ENCODE results near the gene XCL2. TPM values are rescaled to one million over a fixed set of nuclear protein-coding genes. Genes with fewer than 3 reads are reported as not detected.

Gene XCL2
- total RNA-seq, 1 experiment from 2014 or later: not detected

DNA sequence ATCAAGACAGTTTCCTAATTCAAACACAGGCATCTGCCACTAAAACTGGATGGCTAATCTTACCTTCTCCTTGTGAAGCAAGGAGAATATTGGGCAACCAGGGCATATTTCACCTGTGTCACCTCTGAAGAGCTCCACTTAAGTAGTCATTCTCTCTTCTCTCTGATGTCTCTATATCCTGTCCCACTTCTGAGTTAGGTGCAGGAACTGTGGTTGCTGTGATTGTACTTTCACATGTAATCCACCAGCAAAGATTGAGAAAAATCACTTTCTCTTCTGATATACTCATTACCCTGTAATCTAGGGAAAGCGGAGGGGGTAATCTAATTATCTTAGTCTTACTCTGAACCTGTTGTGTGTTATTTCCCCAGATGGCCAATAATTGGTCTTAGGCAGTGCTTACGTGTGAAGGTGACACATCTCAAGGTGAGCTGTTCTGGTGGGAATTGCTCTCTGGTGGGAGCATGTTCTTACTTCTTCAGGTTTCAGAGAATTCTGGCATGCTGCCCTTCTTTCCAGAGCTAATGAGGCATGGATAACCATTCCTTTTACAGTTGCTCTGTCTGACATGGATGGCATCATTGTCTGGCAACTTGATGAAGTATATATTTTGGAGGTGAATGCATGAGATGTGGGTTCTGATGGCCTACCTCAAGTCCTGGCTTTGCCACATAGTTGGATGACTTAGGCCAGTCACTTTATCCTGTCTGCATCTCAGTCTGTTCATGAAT lies 12.0 kb downstream of the XCL2 start:
- Mint-ChIP-seq H3K4me1 (ENCODE audit: low read depth, unreplicated experiment) (no peaks in the 10 kb centered on the region), H3K27ac (ENCODE audit: unreplicated experiment) (no peak overlapping the region), H3K27me3 (ENCODE audit: unreplicated experiment) (no peaks in the 10 kb centered on the region), H3K4me3 (ENCODE audit: low read depth, unreplicated experiment) (no peak overlapping the region), H3K36me3 (ENCODE audit: insufficient read depth, unreplicated experiment) (no peaks in the 10 kb centered on the region), H3K9me3 (ENCODE audit: low read depth, unreplicated experiment) (no peaks in the 10 kb centered on the region)
- TF ChIP-seq, protein P1, sequence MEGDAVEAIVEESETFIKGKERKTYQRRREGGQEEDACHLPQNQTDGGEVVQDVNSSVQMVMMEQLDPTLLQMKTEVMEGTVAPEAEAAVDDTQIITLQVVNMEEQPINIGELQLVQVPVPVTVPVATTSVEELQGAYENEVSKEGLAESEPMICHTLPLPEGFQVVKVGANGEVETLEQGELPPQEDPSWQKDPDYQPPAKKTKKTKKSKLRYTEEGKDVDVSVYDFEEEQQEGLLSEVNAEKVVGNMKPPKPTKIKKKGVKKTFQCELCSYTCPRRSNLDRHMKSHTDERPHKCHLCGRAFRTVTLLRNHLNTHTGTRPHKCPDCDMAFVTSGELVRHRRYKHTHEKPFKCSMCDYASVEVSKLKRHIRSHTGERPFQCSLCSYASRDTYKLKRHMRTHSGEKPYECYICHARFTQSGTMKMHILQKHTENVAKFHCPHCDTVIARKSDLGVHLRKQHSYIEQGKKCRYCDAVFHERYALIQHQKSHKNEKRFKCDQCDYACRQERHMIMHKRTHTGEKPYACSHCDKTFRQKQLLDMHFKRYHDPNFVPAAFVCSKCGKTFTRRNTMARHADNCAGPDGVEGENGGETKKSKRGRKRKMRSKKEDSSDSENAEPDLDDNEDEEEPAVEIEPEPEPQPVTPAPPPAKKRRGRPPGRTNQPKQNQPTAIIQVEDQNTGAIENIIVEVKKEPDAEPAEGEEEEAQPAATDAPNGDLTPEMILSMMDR (IDR thresholded peaks at IDR 0.05; ENCODE audit: unreplicated experiment): no peak
- intact Hi-C loops (cut with micrococcal nuclease; ENCODE audit: unreplicated experiment): no loop called here
- DNase-seq: no peak
- CTCF ChIA-PET: no interaction called here
- no TSS peak for BruUV-seq (replicated peaks)

DNA sequence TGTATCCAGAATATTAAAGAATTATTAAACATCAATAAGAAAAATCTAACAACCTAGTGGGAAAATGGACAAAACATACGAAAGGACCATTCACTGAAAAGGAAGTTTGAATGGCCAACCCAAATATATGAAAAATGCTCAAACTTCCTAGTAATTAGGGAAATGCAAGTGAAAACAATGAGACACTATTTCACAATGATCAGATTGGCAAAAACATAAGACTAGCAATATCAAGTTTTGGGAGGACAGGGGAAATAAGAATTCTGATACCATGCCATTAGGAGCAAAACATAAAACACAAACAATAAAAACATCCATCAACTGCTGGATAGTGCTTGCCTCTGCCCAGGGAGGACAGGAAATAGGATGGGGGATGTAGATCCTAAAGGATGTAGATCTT lies 14.3 kb downstream of the XCL2 start:
- CTCF ChIA-PET: no interaction called here
- intact Hi-C loops (cut with micrococcal nuclease; ENCODE audit: unreplicated experiment): no loop called here
- no TSS peak for BruUV-seq (replicated peaks)
- no peak overlapping the region for H3K4me3 Mint-ChIP-seq (ENCODE audit: low read depth, unreplicated experiment)
- TF ChIP-seq, protein P1 (IDR thresholded peaks at IDR 0.05; ENCODE audit: unreplicated experiment): no peak
- no peak overlapping the region for H3K27ac Mint-ChIP-seq (ENCODE audit: unreplicated experiment)
- DNase-seq: no peak
- no peaks in the 10 kb centered on the region for H3K4me1 Mint-ChIP-seq (ENCODE audit: low read depth, unreplicated experiment)
- no peaks in the 10 kb centered on the region for H3K9me3 Mint-ChIP-seq (ENCODE audit: low read depth, unreplicated experiment)
- H3K27me3 Mint-ChIP-seq (ENCODE audit: unreplicated experiment): no peaks in the 10 kb centered on the region
- no peaks in the 10 kb centered on the region for H3K36me3 Mint-ChIP-seq (ENCODE audit: insufficient read depth, unreplicated experiment)

DNA sequence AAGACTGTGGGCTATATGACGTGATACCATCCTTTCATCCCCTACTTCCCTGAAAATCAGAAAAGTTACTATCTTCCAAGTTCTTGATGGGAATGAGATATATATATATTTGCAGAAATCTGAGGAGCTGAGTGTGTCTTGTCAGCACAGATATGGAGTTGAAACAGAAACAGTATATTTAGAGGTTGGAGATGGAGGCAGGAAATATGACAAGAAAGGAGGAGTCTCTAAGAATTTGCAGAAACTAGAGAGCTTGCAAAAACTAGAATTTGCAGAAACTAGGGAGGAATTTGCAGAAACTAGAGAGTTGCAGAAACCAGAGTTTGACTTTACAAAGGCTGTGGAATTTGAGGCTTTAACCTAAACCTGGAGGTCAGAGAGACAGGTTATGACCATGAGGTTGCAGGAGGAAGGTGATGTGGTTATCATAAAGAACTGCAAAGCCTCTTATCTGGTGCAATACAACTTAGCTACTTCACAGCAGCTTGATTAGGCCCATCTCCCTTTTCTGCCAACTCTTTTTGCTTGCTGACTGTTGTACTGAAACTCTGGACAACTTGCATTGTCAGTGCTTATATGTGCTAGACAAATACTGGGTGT lies 22.3 kb downstream of the XCL2 start:
- BruUV-seq (replicated peaks): no TSS peak
- Mint-ChIP-seq H3K27me3 (ENCODE audit: unreplicated experiment) (no peaks in the 10 kb centered on the region), H3K27ac (ENCODE audit: unreplicated experiment) (no peak overlapping the region), H3K36me3 (ENCODE audit: insufficient read depth, unreplicated experiment) (no peaks in the 10 kb centered on the region), H3K4me1 (ENCODE audit: low read depth, unreplicated experiment) (peaks cover 7% of the 10 kb centered on the region), H3K9me3 (ENCODE audit: low read depth, unreplicated experiment) (peaks cover 7% of the 10 kb centered on the region), H3K4me3 (ENCODE audit: low read depth, unreplicated experiment) (no peak overlapping the region)
- intact Hi-C loops (cut with micrococcal nuclease; ENCODE audit: unreplicated experiment): no loop called here
- TF ChIP-seq, protein P1 (IDR thresholded peaks at IDR 0.05; ENCODE audit: unreplicated experiment): no peak
- DNase-seq: no peak
- CTCF ChIA-PET: no interaction called here

DNA sequence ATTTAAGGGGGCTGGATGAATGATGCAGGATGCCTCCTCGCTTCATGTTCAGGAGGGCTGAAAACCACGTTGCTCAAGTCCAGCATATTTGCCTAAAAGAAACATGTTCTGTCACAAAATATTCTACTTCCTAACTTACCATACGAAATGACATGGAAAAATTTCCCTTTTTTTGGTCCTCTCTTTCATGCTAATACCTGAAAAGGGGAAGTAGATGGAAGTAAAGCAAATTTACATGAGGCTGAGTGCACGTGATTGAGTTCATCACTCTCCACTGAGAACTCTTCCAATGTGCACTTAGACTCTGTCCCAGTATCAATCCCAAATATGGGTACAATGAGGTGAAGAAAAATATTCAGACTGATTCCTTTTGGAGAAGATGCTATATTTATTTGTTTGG lies 23.0 kb downstream of the XCL2 start:
- CTCF ChIA-PET: no interaction called here
- intact Hi-C loops (cut with micrococcal nuclease; ENCODE audit: unreplicated experiment): no loop called here
- Mint-ChIP-seq H3K9me3 (ENCODE audit: low read depth, unreplicated experiment) (peaks cover 7% of the 10 kb centered on the region), H3K4me3 (ENCODE audit: low read depth, unreplicated experiment) (no peak overlapping the region), H3K27ac (ENCODE audit: unreplicated experiment) (no peak overlapping the region), H3K4me1 (ENCODE audit: low read depth, unreplicated experiment) (peaks cover 7% of the 10 kb centered on the region), H3K27me3 (ENCODE audit: unreplicated experiment) (no peaks in the 10 kb centered on the region), H3K36me3 (ENCODE audit: insufficient read depth, unreplicated experiment) (no peaks in the 10 kb centered on the region)
- no TSS peak for BruUV-seq (replicated peaks)
- DNase-seq: no peak
- TF ChIP-seq, protein P1 (IDR thresholded peaks at IDR 0.05; ENCODE audit: unreplicated experiment): no peak

Measured in Calu3 (cell line).